ENCODE measurements around the gene MKI67.

The MKI67 gene

DNA sequence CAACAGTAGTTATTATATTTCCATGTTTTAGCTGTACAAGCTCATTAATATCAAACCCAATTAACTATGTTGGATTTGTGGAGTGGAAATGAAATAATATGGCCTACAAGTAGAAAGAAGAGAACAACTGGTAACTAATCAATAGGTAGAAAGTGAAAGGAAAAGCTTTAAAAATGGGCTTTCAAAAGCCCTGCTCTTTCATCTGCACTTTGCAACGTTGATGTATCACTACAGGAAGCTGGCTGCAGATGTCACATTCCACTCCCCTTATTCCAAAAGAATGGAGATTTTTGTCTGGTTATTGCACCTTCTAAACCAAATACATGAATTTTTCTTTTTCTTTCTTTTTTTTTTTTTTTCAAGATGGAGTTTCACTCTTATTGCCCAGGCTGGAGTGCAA is 11.7 kb upstream of the MKI67 start:
- DNase-seq (ENCODE audit: insufficient read length, low spot score) = no peak
- FAIRE-seq = no peak
- no peak for TF ChIP-seq POLR2A (IDR thresholded peaks at IDR 0.05; ENCODE audit: low read depth, low read length)

DNA sequence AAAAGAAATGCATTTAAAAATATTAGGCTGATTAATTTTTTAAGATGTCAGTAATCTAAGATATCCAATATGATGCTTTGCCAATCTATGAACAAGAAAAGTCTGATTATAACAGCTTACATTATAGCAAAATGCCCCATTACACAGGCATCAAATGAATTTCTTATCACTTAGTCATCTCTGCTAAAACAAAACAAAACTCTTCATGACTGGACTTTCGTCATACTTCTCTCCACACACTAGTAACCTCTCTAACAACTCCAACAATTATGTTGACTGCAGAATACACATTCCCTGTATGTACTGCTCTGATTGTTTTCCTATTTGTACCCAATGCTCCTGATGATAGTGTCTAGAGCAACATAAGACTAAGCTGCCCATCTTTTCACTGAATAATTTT is 3.8 kb upstream of the MKI67 start:
- no peak for TF ChIP-seq POLR2A (IDR thresholded peaks at IDR 0.05; ENCODE audit: low read depth, low read length)
- FAIRE-seq = no peak
- DNase-seq (ENCODE audit: insufficient read length, low spot score) = no peak

DNA sequence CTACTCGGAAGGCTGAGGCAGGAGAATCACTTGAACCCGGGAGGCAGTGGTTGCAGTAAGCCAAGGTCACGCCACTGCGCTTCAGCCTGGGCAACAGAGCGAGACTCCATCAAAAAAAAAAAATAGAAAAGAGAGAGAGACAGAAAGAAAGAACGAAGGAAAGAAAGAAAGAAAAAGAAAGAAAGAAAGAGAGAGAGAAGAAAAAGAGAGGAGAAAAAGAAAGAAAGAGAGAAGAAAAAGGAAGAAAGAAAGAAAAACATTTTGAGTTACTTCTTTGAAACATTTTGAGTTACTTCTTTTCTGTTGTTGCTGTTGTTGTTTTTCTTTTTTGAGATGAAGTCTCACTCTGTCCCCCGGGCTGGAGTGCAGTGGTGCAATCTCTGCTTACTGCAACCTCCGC is 2.4 kb upstream of the MKI67 start:
- DNase-seq (ENCODE audit: insufficient read length, low spot score) (no peak), FAIRE-seq (no peak)
- no peak for TF ChIP-seq POLR2A (IDR thresholded peaks at IDR 0.05; ENCODE audit: low read depth, low read length)

DNA sequence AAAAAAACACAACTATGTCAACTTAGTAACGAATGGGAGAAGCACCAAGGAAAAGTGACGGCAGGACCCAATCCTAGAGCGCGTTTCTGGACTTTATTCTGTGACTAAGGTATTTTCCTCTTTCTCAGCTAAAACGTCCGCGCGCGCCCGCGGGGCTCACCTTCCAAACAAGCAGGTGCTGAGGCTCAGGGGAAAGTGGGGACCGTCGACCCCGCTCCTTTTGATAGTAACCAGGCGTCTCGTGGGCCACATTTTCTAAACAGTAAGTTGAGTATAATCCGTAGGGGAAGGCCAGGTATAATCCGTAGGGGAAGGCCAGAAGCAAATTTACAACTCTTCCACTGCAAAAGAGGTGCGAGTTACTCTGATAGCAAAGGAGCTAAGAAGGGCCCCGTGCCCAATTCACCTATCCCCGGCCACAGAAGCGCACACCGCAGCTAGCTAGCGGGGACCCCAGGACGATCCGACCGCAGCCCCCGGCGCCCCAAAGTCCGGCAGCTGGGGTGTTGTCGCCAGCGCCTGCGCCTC is 743 bp downstream of the MKI67 start:
- no peak for TF ChIP-seq POLR2A (IDR thresholded peaks at IDR 0.05; ENCODE audit: low read depth, low read length)
- FAIRE-seq (no peak), DNase-seq (ENCODE audit: insufficient read length, low spot score) (no peak)

DNA sequence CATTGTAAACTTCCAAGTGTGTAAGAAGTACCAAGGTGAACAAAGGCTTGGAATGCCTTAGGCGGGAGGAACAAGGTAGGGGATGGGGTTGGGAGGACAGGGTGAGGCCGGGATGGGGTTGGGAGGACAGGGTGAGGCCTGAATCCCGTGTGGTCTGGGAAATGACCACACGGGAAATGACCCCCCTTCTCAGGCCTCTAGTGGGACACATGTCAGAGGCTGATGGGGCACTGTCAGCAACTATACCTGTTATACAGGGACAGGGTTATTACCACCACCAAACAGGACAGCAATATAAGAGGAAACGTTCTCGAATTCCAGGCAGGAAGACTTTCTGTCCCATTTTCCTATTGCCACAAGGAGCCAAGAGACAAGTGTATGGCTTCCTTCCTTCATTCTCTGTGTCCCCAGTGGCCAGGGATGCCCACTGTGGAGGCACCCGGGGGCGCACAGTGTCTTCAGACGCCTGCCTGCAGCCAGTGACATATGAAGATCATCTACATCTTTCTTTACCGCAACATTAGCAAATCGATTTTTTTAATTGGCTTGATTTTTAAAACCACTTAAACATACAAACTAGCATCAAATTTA is 1.3 kb downstream of the MKI67 start:
- DNase-seq (ENCODE audit: insufficient read length, low spot score) (no peak), FAIRE-seq (no peak)
- TF ChIP-seq POLR2A (IDR thresholded peaks at IDR 0.05; ENCODE audit: low read depth, low read length) = no peak

DNA sequence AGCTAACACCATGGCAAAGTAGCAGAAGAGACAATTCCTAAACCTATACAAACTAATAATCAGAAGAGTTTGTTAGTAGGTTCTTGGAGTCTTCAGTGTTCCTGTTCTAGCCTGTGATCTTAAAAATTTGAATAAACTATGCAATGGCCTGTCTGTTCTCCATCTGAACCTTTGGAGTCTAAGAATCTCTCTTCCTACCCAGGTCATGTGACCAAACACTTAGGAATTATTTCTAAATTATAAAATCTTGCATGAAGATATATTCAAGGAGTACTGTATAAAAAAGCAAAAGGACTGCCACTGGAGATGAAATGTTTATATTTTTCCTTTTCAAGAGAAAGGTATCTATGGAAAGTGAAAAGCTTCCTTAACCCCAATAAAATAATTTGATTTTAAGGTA is 2.4 kb downstream of the MKI67 start:
- no peak for TF ChIP-seq POLR2A (IDR thresholded peaks at IDR 0.05; ENCODE audit: low read depth, low read length)
- FAIRE-seq (no peak), DNase-seq (ENCODE audit: insufficient read length, low spot score) (no peak)

DNA sequence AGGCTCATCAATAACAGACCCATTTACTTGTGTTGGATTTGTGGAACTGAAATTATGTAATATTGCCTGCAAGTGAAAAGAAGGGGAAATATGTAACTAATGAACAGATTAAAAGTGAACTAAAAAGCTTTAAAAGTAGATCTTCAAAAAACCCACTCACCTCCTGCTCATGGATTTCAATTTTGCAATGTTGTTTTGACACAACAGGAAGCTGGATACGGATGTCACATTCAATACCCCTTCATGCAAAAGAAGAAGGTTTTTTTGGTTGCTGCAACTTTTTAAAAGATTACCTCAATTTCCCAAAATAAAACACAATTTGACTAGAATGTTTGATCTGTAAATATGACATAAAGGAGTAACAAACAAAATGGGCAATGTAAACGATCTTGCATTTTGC is 3.3 kb downstream of the MKI67 start:
- no peak for TF ChIP-seq POLR2A (IDR thresholded peaks at IDR 0.05; ENCODE audit: low read depth, low read length)
- FAIRE-seq (no peak), DNase-seq (ENCODE audit: insufficient read length, low spot score) (no peak)

DNA sequence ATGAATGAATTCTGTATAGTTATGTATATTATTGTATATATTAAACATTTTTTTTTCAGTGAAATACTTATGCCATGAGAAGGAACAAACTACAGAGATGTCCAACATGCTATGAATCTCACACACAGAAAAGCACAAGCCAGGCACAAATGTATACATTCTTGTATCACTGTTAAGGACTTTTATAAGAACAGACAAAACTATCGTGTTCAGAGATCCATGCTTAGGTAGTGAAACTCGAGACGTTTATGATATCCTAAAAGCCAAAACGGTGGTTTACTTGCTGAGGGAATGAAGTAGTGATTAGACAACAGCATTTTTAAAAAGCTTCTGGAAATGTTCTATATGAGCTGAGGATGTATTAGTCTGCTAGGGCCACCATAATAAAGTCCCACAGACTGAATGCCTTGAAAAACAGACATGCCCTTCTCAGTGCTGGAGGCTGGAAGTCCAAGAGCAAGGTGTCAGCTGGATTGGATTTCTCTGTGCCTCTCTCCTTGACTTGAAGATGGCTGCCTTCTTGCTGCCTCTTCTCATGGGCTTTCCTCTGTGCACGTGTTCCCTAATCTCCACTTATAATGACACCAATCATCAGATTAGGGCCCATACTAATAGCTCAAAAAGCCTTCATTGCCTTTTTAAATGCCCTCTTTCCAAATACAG is 4.3 kb downstream of the MKI67 start:
- no peak for TF ChIP-seq POLR2A (IDR thresholded peaks at IDR 0.05; ENCODE audit: low read depth, low read length)

DNA sequence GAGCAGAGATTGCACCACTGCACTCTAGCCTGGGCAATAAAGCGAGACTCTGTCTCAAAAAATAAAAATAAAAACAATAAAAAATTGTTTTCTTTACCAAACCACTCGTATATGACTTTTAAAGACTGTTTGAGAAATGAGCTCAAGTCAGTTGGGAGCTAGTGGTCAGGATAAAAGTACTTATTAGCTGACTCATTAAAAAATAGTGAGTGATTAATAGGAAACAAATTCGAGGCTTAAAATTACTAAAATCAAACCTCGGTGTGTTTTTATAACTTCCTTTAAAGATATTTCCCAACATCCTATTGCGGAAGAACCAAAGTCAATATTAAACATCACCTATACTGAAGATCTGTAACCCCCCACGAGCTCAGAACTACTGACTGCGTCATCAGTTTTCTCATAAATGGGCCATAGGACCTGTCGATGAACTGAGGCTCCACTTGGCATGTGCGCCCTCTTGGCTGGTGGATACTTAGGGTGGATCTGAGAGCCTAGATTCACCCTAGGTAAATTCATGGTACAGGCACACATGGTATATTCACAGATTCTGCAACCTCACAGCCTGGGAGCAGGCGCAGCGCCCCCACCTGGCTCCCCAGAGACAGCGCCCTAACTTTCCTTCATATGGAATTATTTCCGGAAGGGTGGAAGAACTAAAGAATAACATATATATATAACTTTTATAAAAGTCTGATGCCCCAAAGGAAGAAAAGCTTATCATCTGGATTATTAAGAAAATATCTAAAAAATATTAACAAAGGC is 9.2 kb downstream of the MKI67 start:
- FAIRE-seq (no peak), DNase-seq (ENCODE audit: insufficient read length, low spot score) (no peak)
- no peak for TF ChIP-seq POLR2A (IDR thresholded peaks at IDR 0.05; ENCODE audit: low read depth, low read length)

More for the DNA sequence above, 4.3 kb downstream of the MKI67 start:
- FAIRE-seq (no peak), DNase-seq (ENCODE audit: insufficient read length, low spot score) (no peak)

DNA sequence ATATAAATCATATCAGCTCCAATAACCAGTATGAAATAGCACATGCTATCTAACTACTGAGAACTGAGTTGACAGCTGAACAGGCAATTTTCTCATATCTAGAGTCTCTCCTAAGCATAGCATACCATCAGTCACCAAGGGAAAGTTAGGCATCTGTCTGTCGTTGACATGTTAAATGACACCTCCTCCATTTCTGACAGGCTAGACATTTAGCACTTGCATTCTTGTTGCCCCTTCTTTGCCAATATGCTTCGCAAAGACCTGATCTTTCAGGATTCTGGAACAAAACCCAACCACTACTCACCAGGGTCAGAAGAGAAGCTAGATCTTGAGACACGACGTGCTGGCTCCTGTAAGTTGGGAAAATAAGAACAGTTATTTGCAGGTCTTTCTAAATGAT is 10.0 kb downstream of the MKI67 start:
- TF ChIP-seq POLR2A (IDR thresholded peaks at IDR 0.05; ENCODE audit: low read depth, low read length) = no peak
- DNase-seq (ENCODE audit: insufficient read length, low spot score) (no peak), FAIRE-seq (no peak)

DNA sequence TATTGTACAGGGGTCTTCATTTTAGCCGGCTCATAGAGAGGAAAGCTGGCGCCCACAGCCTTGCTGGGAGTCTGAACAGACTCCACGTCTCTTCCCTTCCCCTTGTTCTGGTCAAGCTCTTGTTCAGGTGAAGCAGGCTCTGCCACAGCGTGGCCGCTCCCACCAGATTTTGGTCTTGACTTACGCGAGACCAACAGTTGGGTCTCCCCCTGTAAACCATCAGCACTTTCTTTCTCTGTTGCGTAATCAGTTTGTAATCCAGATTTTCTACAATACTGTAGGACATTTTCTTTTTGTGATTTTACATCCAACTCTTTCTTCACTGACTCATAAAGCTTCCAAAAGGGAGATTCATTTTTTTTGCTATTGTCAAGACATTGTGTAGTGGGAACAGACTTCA is 10.9 kb downstream of the MKI67 start:
- DNase-seq (ENCODE audit: insufficient read length, low spot score) (no peak), FAIRE-seq (no peak)
- TF ChIP-seq POLR2A (IDR thresholded peaks at IDR 0.05; ENCODE audit: low read depth, low read length) = no peak

DNA sequence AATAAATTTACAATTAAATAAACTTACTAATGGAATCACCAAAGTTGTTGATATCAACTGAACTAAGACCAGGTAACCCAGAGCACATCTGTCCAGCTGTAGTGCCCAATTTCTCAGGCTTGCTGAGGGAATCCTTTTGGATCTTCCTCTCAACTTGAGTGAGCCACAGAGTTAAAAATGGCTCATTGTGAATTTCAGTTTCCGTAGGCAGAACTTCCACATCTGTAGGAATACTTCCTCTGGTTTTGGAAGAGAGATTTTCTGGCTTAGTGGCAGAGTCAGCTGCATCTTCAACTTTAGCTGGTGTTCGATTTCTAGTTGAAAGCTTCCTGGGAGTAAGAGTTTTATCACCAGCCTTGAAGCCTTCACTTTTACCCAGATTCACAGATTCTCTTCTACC is 11.3 kb downstream of the MKI67 start:
- no peak for TF ChIP-seq POLR2A (IDR thresholded peaks at IDR 0.05; ENCODE audit: low read depth, low read length)
- FAIRE-seq (no peak), DNase-seq (ENCODE audit: insufficient read length, low spot score) (no peak)

DNA sequence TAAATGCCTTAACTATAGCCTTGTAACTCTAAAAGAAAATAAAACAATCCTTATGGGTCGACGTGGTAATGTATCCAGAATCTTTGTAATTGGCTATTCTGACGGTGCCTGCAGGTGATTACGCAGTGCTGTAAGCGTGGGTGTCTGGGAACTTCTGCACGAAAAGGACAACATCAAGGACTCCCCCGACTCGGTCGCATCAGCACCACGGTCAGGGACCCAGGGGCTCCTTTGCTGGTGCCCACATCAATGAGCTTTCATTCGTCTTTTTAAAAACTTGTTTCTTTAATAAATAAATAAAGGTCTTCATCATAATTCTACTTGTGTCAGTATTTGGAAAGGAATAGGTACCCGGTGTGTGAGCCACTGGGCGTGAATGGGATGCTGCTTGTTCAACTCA is 13.2 kb downstream of the MKI67 start:
- DNase-seq (ENCODE audit: insufficient read length, low spot score) = no peak
- FAIRE-seq = no peak
- no peak for TF ChIP-seq POLR2A (IDR thresholded peaks at IDR 0.05; ENCODE audit: low read depth, low read length)

DNA sequence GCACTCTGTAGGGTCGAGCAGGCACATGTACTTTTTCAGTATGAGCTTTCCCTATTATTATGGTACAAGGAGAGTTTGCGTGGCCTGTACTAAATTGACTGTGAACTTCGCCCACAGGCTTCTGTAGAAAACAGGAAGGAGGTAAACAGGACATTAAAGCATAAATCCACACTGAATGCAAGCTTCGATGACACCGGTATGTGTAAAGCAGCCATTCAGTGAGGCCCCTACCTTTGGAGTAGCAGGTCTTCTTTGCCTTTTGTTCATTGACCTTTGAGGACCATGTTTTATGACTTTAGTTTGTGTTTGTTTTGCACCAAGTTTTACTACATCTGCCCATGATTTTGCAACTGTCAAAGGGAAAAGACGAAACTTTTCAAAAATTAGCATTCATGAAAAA is 14.5 kb downstream of the MKI67 start:
- no peak for TF ChIP-seq POLR2A (IDR thresholded peaks at IDR 0.05; ENCODE audit: low read depth, low read length)
- FAIRE-seq = no peak
- DNase-seq (ENCODE audit: insufficient read length, low spot score) = no peak

DNA sequence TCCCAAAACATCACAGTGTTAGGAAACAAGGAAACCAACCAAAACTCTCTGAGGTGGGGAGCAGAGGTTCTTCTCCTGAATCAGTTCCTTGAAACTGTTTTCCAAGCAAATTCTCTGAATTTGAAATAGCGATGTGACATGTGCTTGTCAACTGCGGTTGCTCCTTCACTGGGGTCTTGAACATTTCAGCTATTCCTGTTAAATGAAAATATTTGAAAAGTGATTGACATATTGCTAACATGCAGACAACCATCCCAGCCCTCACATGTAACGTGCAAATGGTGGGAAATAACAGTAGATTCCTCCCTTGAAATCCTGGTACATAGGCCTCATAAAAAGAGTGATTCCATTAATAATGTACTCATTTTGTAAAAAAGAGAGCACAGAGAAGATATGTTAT is 15.9 kb downstream of the MKI67 start:
- no peak for TF ChIP-seq POLR2A (IDR thresholded peaks at IDR 0.05; ENCODE audit: low read depth, low read length)
- no peak for FAIRE-seq
- no peak for DNase-seq (ENCODE audit: insufficient read length, low spot score)
